DMS53 (cell line): ENCODE results near the gene SLC46A1.

ENCODE experiments used
- DNase-seq: peaks from one replicate; lab custom pipeline; 2025; lab: John Stamatoyannopoulos, UW

The SLC46A1 gene

GRCh38 chr17:28357061-28357900, 48.7 kb downstream of the SLC46A1 start, which contains the start of gene POLDIP2:
Gene POLDIP2 (minus strand): TSS chr17:28357527. CDS start chr17:28357448, 79 bp downstream.
- peak; percentile 95 for DNase-seq

DNA sequence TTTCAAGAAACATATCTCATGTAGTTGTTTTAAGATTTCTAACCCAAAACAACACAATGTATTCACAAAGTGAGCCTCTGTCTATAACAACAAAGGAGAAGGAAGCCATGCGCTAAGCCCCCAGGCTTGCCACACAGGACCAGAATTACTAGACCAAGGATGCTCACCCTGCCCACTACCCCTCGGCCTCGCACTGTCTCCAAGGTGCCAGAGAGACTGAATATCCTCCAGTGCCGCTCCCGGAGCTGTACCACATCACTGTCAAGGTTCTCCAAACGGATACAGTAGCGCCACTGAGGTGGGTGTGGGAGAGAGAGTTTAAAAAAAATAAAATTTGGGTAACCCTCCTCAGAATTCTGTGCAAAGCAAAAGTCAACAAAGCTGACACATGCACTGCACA, 55.7 kb downstream of the SLC46A1 start:
- DNase-seq: no peak

DNA sequence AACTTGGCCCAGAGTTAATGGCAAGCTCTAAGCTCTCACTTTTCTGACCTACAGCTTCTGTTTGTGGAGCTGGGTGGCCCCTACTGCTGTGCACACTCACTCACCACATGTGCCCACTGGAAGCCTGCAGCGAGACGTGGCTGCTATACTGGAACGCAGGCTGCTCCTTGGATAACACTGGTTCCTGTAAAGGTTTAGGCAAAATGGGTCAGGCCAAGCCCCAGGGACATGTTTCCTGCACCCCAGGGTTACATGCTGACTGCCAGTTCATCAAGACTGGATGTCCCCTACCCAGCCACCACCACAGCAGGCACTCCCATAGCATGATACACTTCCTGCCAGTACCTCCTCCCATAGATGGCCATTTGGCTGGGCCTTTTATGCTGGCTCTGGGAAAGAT, 57.0 kb downstream of the SLC46A1 start:
- DNase-seq: no peak

DNA sequence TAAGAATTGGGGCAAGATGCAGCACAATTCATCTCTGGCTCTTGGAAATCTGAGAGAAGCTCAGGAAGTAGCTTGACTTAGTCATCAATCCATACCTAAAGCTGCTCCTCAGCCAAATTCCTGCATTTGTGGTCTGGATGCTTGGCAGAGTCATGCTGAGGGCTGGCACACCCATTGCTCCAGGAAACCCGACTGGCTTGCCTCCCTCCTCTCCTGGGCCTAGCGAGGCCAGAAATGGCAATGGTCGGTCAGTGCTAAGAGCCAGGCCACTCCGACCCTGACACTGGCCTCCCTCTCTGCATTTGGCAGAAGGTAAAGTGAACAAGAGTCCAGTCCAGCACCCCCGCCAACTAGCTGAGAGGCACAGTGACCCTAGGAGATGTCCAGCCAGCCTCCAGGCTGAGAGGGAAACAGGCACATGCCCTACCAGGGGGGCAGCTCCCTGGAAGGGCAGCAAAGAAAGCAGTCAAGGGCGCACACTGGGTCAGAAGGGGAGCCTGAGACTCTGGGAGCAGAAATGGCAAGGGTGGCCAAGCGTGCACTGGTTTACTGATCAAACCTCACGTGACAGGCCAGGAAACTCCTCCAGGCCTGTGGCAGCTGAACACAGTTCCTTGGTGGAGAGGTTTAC, 58.6 kb downstream of the SLC46A1 start:
- DNase-seq: no peak

DNA sequence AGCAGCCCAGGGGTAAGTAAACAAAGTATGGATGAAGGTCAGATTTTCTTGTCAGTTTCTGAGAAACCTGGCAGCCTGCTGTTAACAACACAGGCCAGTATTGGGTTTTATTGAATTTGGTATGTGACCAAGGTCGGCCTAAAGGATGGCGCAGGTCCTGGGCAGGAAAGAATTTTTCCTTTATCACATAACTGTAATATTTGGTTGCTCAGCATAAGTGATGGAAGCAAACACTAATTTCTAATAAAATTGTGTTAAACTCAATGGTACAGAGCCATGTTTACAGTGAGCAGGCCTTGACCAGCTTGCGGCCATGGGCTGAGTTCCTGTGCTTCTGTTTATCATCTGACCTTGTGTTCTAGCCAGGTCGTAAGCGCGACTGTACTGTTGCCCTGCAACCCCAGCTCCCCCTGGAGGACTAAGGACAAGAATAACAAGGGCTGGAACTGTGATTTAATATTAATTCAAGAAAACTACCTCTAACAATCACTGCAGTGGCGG, 59.2 kb downstream of the SLC46A1 start:
- peak; percentile 37 for DNase-seq

DNA sequence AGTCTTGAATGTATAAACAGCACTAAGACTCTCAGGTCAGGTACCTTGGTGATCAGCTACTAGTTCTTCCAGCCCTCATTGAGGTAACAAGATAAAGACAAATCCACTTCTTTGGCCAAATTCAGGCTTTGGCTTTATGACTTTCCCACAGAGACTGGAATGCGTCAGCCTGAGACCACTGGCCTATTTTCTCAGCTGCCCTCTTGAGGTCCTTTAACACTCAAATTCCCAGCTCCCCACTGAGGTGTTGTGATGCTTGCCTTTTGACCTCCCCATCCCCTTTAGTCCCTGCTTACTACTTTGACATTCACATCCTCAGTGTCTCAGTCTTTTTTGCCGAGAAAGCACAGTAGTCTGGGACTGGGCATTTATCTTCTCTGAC, 59.8 kb downstream of the SLC46A1 start:
- DNase-seq: no peak

DNA sequence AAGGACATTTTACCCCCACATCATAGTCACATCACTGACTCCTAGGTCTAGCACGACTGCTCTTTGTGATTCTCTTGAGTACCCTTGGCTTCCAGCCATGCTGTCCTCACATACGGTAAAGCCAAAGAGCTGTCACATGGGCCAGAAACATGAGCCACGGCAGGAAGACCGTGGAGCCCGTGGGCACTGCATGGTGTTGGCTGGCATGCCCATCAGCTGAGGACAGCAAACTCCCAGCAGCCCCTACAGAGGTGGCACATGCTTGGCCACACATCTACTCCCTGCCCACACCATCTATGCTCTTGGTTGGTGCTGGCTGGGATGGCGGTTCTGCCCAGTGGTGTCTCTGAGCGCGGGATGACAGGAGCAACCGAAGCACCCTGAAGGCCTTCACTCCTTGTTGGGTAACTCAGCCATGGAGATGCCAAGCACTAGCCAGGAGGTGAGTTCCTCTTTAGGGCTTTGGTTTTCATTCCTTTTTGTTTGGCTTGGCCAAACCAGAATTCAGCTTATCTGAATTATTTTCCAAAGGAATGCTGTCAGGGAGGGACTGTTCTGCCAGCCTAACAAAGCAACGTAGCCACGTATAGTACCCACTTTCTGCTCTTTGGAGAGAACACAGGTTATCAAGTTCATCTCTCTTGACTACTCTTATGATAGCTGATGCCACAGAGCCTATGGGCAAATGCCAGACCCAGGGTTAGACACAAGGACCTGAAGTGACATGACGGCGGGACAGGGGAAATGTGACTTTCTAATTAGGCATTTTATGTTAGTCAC, 60.4 kb downstream of the SLC46A1 start:
- peak; percentile 22 for DNase-seq
